ENCODE measurements around the gene ZC3H13.
A peak's percentile ranks its signal among the peaks of the same experiment; 100 is the strongest.
"Not testable (repeated sequence)": the region's sequence is repeated elsewhere in the genome, so short reads cannot be mapped to it uniquely, and the experiment has no call there.

ZC3H13 gene

DNA sequence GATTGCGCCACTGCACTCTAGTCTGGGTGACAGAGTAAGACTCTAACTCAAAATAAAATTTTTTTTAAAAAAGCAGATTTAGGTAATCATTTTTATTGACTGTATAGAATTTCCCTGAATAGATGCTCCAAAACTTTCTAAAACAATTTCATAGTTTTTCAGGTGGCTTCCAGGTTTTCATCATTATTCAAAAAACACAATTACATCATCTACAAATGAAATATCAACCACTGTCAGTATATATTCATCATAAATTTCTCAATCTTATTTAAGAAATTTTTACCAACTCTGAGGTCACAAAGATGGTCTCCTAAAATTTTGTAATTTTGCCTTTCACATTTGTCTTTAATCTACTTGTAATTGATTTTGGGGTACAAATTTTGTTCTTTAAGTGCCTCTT, 48.1 kb downstream of the ZC3H13 start:
- DNase-seq: no peak

DNA sequence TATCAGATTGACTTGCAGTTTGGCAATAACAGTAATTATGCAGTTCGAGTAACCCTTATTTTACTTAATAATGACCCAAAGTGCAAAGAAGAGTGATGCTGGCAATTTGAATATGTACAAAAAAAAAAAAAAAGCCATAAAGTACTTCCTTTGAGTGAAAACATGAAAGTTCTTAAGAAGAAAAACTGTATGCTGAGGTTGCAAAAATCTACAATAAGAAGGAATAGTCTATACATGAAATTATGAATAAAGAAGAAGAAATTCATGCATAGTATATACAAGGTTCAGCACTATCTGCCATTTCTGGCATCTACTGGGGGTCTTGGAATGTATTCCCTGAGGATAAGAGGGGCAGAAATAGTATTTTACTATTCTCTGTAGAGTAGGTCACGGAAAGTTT, 55.9 kb downstream of the ZC3H13 start:
- DNase-seq: no peak

DNA sequence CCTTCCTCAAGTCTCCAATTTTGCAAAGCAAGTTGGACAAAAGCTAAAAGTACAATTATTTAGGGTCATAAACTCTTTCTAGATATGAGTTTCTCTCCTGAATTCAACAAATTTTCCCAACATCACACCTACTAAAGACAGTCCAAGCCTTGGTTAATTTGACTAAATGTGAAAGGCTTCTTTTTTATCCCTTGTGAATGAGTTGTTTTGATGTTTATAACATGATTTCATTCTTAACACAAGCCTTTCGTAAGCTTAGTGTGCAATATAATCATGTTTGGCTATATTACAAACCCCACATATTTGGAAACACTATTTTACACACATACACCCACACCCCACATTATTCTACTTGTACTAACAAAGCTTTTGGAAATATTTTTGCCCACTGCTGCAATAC, 57.3 kb downstream of the ZC3H13 start:
- DNase-seq: no peak

DNA sequence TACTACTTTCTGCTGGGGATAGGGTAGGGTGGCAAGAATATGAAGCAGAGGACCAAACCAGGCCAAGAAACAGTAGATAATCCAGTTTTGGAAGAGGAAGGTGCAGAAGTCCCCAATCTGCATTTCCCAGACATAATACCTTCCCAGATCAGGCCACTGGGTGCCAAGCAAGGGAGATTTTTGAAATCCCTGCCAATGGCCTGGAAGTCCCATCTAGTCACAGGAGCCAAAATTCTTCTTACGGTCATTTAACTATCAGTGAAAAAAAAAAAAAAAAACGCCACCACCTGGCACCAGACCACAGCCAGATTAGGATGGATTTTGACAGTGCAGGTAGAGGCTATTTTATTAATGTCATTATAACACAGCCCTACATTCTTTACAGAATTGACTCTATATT, 57.8 kb downstream of the ZC3H13 start:
- DNase-seq: no peak

DNA sequence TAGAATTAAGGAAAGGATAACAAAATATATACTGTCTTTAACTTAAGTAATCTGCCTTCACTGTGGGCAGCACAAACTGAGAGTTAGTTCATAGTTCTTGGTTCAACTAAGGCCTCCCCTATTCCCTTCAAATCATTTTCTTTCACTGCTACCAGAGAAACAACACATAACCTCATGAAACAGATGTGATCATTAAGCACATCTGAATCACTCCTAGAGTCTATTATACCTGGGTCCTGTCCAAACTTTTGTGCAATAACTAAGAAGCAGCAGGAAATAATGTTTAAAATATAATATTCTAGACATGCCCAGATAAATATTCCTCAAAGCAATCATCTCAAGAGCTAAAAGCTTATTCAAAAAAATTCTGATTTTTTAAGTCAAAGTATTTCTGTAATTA, 62.9 kb downstream of the ZC3H13 start:
- DNase-seq: peak; percentile 44

DNA sequence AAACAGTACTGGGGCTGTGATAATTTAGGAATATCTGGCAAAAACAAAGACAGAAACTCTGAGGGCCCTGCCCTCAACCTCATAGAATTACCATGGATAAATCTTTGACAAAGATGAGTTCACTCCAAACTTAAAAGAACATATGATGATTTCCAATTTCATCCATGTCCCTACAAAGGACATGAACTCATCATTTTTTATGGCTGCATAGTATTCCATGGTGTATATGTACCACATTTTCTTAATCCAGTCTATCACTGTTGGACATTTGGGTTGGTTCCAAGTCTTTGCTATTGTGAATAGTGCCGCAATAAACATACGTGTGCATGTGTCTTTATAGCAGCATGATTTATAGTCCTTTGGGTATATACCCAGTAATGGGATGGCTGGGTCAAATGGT, 71.4 kb downstream of the ZC3H13 start:
- not testable (repeated sequence) for DNase-seq

DNA sequence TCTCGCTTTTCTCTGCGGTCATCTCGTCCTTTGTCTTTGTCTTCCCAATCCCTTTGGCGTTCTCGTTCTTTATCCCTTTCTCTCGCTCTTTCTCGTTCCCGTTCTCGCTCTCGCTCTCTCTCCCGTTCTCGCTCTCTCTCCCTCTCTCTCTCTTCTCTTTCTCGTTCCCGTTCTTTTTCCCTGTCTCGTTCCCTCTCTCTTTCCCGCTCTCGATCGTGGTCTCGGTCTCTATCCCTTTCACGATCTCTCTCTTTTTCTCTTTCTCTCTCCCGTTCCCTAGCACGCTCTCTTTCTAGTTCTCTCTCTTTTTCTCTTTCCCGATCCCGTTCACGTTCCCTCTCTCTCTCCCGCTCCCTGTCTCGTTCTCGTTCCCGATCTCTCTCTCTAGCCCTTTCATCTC, 77.2 kb downstream of the ZC3H13 start:
- no peak for DNase-seq

DNA sequence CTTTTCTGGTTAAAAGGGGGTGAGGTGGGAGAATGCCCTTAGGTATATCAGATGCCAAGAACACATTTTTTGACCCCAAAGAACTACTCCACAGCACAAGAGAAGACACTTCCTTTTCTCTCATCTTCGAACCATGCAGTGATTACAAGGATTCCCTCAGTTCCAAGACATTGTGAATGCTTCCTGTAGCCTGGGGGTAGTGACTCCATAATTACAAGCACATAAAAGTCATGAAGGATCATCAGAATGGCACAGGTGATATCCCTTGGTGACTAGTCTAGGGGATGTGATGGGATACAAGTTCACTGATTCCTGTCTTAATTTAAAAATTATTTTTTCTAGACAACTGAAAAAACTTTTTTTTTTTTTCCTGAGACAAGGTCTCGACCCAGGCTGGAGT, 78.0 kb downstream of the ZC3H13 start:
- DNase-seq: no peak

DNA sequence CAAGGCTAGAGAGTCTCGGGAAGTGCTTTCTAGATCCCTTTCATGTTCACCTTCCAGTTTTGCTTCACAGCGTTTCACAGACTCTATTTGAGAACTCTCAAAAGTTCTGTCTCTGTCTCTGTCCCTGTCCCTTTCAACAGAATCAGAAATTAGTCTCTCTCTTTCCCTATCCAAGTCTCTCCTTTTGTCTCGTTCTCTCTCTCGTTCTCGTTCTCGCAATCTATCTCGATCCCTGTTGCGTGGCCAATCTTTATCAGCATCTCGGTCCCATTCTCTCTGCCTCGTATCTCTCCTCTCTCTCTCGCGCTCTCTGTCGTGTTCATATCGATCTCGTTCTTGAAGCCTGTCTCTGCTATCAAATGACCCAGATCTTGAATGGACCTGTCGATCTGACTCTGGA, 85.0 kb downstream of the ZC3H13 start:
- DNase-seq: no peak

DNA sequence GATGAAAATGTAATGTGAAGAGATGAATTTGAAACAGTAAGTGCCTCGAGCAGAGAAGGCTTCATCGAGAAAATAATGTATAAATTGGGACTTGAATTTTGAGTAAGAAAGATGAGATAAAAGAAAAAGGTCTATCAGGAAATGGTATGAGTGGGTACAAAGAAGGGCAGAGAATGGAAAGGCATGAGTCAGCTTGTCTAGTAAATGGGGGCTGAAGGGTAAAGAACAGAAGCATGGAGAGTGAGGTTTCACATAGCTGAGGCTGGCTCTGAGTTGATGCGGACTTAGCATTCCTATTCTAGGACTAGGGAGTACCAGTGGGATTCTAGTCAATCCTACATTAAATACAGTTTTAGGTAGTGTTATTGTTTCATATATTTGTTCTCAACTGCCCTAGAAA, 85.8 kb downstream of the ZC3H13 start:
- DNase-seq: no peak

DNA sequence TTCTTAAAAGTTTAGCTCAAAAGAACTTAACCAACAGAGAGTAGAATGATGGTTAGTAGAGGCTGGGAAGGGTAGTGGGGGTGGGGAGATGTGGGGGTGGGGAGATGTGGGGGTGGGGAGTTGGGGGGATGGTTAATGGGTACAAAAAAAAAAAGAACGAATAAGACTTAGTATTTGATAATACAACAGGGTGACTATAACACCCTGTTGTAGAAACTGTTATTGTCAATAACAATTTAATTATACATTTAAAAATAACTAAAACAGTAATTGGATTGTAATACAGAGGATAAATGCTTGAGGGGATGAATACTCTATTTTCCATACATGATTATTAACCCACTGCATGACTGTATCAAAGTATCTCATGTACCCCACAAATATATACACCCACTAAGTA, 91.1 kb downstream of the ZC3H13 start:
- DNase-seq: no peak

DNA sequence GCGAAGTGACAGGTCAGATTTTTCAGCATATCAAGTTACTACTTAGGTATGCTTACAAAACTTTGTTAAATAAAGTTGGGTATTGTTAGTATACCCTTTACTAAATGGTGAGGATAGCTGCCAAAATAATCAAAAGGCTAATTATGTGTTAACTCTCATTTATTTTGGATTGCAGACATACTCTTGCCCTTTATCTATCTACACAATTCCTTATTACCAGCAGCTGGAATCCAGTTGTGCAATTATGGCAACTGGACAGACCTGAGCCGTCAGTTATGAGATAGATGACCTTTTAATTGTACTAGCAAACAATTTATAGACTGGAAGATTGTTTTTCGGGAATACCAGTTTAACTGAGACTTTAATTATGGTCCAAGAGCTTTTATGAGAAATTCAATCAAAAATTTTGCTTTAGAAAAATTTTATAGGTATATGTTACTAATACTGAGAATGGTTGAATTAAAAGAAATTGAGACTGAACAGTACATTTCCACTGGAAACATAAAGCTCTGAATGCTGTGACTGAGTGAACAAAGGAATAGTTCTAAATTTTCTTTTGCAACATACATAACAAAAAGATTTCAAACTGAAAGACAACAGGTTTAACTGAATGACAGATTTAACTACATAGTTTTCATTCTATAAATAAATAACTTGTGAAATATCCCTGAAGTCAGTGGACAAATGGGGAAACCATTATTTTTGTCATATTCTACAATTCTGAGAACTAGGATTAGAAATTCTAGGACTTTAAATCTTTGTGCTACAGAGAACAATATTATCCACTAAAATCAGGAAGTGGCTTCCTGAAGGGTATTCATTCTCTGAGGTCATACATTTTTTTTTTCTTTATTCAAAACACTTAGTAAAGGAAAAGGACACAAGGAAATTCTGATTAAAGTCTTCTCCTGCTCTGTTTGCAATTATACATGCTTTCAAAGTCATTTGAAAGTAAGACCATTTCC, 97.4 kb downstream of the ZC3H13 start:
- DNase-seq: no peak

DNA sequence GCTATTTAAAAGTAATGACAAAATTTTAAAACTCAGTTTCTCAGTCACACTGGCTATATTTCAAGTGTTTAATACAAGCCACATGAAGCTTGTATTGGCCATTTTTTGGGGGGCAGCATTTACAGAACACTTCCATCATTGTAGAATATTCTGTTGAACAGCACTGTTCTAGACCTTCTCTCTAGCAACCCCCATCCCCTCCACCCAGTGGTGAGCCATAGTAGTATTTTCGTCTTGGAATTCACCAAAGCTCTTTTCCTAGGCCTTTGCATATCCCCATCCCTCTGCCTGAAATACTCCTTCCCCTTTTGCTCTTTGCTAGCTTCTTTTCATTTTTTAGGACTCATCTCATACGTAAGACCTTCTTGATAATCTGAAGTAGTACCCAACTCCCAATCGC, 99.5 kb downstream of the ZC3H13 start:
- DNase-seq: no peak

DNA sequence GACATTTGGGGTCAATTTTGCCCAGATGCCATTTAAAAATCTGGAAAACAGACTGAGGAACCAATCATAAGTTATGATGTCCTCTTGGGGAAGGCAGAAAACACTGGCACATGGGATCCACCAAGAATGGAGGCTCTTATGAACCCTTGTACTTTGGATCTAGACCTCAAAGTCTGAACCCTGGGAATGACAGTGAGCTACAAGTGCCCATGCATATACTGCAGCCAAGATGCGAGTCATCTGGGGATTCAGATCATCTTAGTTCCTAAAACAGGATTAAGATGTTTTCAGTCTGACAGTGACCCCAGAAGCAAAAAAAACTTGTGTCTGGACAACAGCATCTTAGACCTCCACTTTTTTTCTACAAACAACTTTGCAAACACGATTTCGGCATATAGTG, 100.8 kb downstream of the ZC3H13 start:
- DNase-seq: peak; percentile 18

DNA sequence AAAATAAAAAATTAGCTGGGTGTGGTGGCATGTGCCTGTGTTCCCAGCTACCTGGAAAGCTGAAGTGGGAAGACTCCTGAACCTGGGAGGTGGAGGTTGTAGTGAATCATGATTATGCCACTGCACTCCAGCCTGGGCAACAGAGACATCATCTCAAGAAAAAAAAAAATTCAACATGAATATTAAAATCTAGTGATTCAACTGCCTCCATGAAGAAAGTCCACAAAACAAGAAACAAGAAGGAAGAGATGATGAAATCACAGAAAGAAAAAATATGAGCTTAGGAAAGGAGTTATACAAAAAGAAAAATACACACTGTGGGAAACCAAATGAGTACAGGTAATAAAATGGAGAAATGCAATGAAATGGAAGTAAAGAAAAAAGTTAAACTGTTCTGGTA, 101.4 kb downstream of the ZC3H13 start:
- DNase-seq: no peak

DNA sequence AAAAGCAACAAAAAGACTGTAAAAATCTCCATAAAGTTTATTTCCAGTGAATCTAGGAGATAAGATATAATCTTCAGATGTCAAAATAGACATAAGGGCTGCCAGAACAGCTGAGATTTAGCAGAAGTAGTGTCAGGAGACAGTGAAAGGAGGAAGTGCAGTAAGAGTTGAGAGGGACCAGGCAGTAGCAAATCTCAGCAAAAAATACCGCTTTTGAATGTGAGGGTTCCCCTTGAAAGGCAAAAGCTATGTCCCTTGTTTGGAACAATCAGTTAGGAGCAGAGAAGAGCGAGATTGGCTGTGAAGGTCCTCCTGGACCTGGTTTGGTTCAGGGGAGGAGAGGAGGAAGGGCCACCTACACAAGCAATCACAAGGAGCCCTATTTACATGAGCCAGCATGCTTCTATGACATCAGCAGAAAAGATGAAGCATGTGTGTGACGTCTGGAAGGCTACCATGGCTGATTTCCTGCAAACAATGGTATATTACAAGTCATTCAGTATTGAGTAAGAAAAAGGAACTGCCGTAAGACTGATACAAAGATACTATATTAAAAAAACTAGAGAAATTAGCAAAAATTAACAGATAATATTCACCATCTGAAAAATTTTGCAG, 102.1 kb downstream of the ZC3H13 start:
- DNase-seq: no peak

DNA sequence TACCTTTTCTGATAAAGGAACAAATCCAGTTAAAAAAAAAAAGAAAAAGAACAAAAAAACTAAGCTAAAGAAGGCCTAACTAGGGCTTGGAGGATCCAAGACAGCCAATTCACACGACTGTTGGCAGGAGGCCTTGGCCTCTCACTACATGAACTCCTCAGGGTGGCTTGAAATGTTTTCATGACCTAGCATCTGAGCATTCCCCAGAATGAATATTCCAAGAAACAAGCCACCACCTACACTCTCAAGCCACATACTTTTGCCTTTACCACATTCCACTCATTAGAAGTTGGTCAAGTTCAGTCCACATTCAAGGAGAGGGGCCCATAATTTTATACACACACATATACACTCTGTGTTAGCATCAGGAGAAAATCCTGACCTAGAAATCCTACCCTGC, 103.4 kb downstream of the ZC3H13 start:
- DNase-seq: no peak

DNA sequence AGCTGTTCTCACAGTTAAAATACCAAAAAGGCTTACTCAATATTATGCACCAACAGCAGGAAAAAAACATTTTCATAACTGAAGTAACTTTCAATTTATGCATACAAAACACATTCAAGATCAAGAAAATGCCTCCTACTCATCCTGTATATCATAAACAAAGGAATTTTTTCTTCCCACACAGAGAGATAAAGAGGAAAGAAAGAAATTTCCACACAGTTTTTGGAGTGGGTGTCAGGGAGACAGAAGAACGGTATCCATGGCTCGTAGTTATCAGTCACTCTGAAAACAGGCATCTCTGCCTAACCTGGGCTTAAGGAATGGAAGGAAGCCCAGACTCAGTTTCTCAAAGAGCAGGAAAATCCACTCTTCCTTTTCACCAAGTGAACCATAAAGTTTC, 108.6 kb downstream of the ZC3H13 start:
- no peak for DNase-seq

DNA sequence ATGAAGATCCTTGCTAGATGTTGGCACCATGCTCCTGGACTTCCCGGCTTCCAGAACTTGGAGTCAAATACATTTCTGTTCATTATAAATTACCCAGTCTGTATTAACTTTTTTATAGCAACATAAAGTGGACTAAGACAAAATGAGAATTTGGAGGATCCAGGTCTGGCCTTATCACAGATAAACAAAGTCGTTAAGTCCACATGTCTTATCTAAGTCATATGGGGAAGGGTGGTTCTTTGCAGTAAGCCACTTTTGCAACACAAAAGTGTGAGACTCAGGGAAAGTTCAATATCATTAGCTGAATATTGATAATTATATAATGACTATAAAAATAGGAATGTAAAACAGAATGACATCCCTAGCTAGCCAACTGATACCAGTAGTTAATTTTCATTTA, 109.4 kb downstream of the ZC3H13 start:
- DNase-seq: no peak

DNA sequence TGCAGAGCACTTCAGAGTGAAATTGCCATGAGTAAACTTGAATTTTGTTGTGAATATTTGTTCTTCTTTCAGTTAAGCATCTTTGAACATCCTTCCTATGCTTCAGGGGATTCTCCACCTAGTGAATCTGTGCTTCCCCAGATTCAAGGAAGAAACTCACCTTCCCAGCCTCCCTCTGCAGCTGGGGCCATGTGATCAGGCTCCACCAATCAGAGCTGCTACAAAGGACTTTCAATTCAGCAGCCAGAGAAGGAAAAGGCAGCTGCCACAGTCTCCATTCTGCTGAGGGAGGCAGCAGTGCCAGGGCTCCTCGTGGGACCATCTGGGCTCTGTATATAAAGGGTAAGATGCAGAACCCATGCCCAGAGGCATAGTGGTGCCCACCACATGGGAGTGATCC, 111.3 kb downstream of the ZC3H13 start:
- no peak for DNase-seq

DNA sequence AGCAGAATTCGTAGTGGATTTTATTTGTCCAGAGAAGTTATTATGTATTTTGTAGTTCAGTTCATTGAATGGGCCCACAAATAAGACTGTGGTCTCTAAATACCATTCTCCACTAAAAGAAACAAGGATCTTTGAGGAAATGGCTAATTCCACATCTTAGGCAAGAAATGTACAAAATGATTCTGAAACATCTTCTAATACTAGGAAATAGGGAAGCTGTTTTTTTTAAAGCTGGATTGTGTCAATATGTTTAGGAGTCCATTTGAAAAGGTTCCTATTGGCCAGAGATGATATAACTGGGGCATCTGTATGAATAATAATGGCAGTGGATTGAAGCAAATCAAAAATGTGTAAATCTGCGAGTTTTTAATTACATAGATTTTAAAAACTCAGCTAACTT, 112.5 kb downstream of the ZC3H13 start:
- no peak for DNase-seq

DNA sequence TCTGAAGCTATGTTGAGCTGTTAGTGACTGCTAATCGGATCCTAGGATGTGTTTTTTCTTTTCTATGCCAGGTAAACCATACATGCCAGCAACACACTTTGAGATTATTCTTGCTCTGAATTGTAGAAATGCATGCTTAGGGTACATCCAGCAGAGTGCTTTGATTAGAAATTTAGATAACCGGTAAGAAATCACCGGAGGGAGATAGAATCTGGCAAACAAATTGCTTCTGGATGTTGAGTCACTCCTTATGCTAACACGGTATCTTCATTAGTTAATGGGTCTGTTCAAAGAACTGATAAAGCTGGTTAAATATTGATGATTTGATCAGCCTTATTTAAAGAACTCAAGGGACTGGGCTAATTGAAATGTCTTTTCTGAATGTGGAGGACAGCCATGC, 115.9 kb downstream of the ZC3H13 start:
- no peak for DNase-seq

DNA sequence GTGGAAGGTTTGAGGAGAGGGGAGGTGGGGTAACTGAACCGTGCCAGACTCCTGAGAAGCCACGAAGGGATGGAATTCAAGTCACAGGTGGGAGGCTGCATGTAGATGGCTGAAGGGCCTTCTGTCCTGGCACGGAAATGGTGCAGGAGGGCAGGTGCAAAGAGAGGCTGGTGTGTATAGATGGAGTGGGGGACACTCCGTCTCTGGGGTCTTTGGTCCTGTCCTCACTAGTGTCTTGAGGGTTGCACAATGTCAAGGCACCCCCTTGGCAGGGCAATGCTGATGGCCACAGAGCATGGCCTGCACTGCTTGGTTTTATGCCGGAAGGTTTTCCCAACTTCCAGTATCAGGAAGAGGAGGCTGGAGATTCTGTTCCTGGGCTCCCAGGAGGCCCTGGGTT, 118.3 kb downstream of the ZC3H13 start:
- no peak for DNase-seq

DNA sequence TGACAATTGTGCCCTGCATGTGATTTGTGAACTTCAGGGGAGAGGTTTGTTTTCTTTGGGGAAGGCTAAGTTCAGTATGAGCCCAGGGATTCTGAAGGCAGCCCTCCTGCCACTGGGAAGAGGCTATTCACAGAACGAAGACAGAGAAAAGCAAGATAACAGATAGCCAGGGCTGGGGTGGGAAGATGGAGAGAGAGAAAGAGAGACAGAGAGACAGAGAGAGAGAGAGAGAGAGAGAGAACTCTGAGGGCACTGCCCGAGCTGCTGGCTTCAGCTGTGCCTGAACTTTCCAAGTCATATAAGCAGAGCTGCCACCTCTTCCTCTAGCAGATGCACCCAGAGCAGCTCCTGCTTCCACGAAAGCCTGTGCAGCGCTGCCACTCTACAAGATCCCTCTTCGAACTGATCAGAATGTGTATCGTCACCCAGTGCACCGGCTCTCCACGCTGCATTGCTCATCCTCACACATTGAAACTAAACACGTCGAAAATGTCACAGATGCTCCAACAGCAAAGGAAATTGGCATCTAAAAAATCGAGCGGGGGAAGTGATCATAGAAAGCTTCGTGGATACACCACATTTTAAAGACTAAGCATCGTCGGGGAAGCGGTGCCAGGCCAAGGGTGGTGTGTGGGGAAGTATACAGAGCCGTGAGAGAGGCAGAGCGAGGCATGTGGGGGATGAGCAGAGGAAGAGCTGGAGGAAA, 119.2 kb downstream of the ZC3H13 start:
- no peak for DNase-seq

All from fibroblast of skin of back (primary cell).